Islet of Langerhans (tissue), 1 donor: ENCODE measurements around the gene TRUB2.
"Not testable (repeated sequence)": the region's sequence is repeated elsewhere in the genome, so short reads cannot be mapped to it uniquely, and the experiment has no call there.

Source experiments
- FAIRE-seq: peaks from one replicate; lab custom pipeline; 2011; peaks lifted over from hg19 to GRCh38; lab: Jason Lieb, UNC

The TRUB2 gene

GRCh38 chr9:128298535-128299482, 23.4 kb downstream of the TRUB2 start:
- no peak for FAIRE-seq

- FAIRE-seq = no peak
Observed at GRCh38 chr9:128297221-128297773, 24.9 kb downstream of the TRUB2 start.

DNA sequence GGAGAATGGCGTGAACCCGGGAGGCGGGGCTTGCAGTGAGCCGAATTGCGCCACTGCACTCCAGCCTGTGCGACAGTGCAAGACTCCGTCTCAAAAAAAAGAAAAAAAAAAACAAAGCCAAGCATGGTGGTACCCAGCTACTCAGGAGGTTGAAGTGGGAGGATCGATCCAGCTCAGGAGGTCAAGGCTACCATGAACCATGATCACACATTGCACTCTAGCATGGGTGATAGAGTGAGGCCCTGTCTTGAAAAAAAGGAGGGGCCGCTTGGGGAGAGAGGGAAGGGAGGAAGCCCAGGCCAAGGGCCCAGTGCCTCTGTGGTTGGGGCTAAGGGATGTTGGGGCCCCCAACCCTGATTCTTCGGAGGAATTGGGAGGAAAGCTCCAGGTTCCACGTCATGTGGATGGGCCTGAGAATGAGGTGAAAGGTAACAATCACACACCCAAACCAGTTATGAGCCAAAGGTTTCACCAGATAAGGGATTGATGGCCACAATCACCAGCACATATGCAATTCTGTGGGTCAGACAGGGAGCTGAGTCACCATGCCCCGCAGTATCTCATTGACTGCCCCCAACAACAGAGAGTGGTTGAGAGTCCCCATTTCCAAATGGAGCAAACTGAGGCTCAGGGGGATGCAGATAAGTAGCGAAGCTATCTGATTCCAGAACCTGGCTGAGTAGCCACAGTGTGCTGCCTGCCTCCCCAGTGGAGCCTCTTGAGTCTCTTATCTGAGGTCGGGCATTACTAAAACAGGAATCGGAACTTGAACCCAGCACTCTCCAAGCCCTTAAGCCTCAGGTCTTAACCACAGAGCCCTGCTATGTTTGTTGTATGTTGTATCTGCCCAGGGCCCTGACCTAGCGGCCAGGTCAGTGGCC, 25.7 kb downstream of the TRUB2 start:
- FAIRE-seq = no peak

DNA sequence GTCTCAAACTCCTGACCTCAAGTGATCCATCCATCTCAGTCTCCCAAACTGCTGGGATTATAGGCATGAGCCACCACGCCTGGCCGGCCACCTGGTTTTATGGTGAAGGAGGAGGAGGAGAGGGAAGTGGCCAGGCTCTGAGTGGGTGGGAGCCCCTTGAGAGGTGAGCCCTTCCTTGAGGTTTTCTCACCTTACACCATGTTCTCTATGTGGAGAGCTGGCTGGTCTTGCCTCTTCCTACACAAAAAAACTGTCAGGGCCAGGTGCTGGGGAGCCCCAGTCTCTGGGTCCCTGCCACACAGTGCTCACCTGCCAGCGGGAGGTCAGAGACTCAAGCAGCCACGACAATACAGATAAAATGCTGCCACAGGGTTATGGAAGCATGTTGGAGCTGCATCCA, 28.1 kb downstream of the TRUB2 start:
- FAIRE-seq = no peak

DNA sequence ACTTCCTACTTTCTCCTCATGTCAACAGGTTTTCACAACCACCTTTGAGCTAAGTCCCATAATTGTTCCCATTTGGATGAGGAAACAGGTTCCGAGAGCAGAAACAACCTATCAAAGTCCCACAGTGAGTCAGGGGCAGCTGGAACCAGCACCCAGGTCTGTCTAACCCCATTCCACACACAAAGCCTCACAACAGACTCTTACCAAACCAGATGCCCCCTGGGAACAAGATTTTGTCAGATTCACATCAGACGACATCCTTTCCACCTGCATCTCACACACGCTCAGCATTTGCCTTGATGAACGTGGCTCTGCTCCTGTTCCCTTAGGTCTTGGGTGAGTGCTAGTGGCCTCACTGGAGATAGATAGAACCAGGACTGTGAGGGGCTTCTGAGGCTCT, 29.2 kb downstream of the TRUB2 start:
- FAIRE-seq = no peak

DNA sequence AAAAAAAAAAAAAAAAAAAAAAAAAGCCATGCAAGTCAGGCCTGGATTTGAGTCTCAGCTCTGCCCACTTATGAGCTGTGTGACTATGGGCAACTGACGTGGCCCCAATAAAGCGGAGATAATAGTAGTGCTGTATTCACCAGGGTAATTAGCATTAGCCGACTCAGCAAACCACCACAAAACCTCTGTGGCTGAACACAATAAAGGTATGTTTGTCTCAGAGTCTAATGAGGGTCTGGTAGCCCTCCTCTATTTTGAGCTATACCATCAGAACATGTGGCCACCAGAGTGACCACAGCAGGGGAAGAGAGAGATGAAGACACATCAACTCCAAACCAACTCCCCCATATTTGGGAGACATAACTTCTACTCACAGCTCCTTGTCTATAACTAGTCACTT, 30.2 kb downstream of the TRUB2 start:
- FAIRE-seq = no peak

- FAIRE-seq = no peak
Observed at GRCh38 chr9:128288273-128289004, 33.8 kb downstream of the TRUB2 start.

- no peak for FAIRE-seq
Observed at GRCh38 chr9:128286440-128286839, 35.8 kb downstream of the TRUB2 start.

GRCh38 chr9:128285033-128285784, 37.0 kb downstream of the TRUB2 start:
- FAIRE-seq = no peak

DNA sequence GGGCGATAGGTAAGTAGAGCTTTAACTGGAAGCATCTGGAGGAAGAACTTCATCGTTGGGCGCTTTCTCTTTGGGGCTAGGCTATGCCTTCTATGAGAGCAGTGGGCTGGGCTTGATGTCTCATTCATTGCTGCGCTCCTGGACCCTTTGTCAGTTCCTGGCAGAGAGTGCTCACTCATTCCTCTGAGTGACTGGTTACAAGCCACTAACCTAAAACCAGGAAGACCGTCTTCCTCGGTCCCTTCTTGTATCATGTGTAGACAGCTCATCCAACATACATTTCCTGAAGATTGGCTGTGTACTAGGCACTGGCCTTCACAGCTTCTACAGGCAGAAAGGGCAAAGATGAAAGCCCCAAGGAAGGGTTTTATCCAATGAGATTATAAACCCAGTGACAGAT, 39.7 kb downstream of the TRUB2 start:
- FAIRE-seq = no peak

DNA sequence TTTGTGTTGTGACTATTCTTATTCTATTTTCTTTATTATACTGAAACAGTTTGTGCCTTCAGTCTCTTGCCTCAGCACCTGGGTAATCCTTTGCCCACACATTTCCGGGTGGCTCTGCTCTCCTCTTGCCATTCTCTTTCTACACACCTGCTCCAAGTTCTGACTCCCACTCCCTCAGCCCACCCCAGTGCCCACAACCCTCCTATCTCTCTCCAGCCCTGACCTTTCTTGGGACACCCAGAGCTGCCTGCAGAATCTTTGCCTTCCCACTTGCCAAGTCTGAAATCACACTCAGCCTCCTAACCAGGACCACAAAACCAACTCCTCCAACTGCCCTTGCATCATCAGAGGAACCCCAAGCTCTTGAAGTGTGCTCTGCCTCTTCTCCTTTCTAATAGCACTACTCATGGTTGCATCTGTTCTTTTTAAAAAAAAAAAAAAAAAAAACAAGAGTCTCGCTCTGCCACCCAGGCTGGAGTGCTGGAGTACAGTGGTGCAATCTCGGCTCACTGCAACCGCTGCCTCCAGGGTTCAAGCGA, 42.1 kb downstream of the TRUB2 start:
- no peak for FAIRE-seq

DNA sequence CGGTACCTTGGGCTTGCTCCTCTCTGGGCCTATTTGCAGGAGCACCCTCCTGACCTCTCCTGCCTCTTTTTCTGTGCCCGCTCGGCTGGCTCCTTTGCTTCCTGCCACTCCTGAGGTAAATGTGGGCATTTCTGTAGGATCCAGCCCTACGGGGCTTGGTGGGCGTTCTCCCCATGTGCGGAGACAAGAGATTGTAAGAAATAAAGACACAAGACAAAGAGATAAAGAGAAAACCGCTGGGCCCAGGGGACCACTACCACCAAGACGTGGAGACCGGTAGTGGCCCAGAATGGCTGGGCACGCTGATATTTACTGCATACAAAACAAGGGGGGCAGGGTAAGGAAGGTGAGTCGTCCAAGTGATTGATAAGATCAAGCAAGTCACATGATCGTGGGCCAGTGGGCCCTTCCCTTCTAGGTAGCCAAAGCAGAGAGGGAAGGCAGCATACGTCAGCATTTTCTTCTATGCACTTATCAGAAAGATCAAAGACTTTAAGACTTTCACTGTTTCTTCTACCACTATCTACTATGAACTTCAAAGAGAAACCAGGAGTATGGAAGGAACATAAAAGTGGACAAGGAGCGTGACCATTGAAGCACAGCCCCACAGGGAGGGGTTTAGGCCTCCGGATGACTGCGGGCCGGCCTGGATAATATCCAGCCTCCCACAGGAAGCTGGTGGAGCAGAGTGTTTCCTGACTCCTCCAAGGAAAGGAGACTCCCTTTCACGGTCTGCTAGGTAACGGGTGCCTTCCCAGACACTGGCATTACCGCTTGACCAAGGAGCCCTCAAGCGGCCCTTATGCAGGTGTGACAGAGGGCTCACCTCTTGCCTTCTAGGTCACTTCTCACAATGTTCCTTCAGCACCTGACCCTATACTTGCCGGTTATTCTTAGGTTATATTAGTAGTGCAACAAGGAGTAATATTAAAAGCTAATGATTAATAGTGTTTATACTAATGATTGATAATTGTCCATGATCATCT, 42.9 kb downstream of the TRUB2 start:
- FAIRE-seq = not testable (repeated sequence)

DNA sequence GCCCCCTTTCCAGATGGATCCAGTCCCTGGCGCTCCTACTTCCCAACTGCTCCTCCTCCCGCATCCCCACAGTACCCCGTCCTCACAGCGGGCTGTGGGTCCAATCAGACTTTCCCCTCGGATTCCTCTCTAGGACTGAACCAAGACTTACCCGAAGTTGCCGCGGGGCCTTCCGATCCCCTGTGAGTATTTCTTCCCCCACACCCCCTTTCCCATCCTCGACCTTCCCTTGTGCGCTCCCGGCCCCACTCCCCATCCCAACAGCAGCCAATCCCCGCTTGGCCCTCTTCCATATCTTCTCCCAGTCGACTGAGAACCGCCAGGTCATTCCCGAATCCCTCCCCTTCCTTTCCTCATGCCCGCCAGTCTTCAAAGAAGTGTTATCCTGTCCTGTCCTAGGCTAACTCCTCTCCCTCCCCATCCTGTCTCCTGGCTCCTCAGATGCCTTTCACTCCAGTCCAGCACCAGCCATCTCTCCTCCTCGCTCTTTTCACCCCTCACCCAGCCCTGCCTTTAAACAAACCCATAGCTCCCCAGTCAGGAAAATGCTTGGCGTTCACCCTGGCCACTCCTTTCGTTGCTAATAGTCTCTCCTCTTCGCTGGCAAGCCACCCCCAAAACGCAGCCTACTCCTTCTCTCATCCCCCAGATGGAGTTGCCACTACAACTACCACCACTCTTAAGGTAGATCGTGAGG, 45.5 kb downstream of the TRUB2 start:
- FAIRE-seq = no peak

GRCh38 chr9:128276008-128276573, 46.2 kb downstream of the TRUB2 start, which contains the start of gene SWI5:
Gene SWI5 (plus strand): TSS chr9:128276276.
- FAIRE-seq = no peak

- no peak for FAIRE-seq
Observed at GRCh38 chr9:128275198-128276007, 46.8 kb downstream of the TRUB2 start, which contains the start of gene GOLGA2. Gene GOLGA2 (minus strand): TSS chr9:128276007. CDS start chr9:128275976, 31 bp downstream.

DNA sequence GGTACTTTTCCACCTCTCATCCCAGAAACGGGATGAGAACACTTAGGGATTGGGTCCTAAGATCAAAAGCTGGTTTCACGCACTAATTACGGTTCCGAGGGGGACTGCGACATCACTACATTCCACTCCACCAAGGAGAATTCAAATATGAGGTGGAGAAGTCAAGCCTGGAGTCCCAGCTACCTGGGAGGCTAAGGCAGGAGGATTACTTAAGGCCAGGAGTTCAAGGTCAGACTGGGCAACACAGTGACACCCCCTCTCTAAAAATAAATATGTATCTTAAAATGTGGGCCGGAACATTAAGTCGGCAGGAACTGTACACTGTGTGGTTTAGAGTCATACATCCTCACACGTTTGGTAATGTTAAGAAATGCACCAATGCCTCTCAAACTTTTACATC, 48.0 kb downstream of the TRUB2 start:
- FAIRE-seq = no peak

GRCh38 chr9:128271512-128271911, 50.7 kb downstream of the TRUB2 start:
- no peak for FAIRE-seq

GRCh38 chr9:128271112-128271511, 51.1 kb downstream of the TRUB2 start:
- no peak for FAIRE-seq
